GM21717 (cell line): ENCODE results near the gene U2AF1.
"Not testable (repeated sequence)": the region's sequence is repeated elsewhere in the genome, so short reads cannot be mapped to it uniquely, and the experiment has no call there.

ENCODE experiments used
- ATAC-seq: cut with Tn5 transposase; IDR thresholded peaks from one replicate; pipeline ENCODE4 v1.9.1; 2021; ENCODE audit warnings: mild to moderate bottlenecking, moderate library complexity; ENCODE audit not compliant: unreplicated experiment

Gene U2AF1, protein sequence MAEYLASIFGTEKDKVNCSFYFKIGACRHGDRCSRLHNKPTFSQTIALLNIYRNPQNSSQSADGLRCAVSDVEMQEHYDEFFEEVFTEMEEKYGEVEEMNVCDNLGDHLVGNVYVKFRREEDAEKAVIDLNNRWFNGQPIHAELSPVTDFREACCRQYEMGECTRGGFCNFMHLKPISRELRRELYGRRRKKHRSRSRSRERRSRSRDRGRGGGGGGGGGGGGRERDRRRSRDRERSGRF

DNA sequence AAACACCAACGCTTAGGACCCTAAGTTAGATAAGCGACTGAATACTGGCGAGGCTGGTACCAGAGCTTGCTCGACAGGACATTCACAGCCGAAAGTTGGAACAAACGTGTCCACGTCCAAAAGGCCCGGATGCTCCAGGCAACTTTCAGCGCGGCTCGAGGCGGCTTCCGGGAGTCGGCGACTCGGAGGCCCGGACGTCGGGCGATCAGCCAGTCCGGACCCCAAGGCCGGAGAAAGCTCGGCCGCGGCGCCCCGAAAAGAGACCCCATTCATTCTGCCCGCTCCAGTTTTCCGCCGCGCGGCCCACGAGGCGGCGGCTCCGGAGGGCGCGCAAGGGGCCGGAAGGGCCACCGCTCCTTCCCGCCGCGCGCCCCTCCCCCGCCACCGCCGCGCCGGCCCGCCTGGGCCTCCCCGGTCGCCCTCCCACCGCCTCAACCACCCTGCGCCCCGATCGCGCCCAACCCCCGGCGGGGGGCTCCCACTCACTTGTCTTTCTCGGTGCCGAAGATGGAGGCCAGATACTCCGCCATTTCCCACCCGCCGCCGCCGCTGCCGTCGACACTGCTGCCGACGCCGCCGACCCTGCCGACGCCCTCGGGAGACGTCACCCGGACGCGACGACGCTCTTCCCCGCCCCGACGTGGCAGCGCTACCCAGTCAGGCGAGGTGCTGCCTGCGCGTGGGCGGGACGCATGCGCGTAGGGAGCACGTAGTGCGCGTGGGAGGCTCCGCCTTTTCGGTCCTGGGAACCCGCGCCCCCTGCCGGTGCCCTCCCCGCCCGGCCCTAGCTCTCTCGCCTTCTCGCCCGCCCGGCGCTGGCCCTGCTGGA, at the start of gene U2AF1:
Gene U2AF1 (minus strand): TSS at position 606 of the 829 bp plus-strand sequence. CDS start 76 bp downstream, at position 530.
- peak; percentile 50 for ATAC-seq

DNA sequence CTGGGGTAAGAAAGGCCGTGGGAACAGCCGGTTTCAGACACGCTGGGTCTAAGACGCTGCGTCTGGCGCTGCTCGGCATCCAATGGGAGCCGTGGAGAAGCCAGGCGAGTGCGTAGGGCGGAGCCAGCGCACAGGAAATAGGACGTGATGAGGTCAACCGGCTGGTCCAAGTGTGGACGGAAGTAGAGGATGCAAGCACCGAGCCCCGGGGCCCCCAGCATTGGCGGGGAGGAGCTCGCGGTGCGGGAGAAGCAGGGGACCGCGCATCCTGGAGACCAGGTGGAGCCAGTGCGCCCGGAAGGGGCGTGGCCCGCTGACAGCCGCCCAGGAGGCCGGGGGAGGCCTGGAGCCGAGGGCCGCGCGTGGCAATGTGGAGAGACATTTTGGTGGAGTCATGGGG, 46.2 kb upstream of the U2AF1 start:
- not testable (repeated sequence) for ATAC-seq

DNA sequence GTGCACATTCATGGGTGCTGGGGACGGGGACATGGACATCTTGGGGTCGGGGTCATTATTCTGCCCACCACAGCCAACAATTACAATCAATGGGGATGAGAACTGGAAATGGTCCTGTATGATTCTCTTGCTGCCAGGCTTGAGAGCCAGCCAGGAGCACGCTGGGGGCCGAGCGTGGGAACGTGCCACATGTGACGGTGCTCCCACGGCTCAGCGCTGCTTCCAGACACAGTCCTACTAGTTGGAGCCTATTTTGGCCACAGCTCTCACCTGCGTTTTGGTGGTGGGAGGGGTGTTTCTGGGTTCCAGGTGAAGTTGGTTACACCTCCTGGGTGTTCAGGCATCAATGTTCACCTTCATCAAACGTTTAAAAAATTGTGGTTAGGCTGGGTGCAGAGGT, 42.0 kb upstream of the U2AF1 start:
- not testable (repeated sequence) for ATAC-seq

DNA sequence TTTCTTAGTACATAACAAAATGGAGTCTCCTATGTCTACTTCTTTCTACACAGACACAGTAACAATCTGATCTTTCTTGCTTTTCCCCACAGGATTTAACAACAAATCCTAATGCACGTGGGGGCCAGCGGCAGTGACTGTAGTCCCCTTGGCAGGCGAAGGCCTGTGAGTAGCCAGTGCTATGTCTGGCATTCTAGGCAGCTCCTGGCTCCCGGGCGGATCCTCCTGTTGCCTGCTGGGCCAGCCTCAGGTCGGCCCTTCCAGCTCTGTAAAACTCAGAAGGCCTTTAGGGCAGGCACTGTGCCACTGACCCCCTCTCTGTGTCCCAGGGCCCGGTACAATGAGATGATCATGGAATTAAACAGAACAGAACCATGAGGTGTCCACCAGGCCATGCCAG, 40.6 kb upstream of the U2AF1 start:
- ATAC-seq, result not testable (repeated sequence)

DNA sequence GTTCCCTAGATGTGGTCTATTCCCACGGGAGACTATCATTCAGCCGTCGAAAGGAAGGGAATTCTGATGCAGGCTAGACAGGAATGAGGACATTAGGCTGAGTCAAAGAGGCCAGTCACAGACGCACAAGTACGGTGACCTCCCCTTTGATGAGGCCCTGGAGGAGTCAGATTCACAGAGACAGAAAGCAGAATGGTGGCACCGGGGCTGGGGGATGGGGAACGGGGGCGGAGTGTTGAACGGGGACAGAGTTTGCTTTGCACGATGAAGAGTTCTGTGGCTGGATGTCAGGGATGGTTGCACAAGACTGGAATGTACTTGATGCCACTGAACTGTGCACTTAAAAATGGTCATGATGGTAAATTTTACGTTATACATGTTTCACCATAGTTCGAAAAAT, 39.3 kb upstream of the U2AF1 start:
- ATAC-seq, result not testable (repeated sequence)

DNA sequence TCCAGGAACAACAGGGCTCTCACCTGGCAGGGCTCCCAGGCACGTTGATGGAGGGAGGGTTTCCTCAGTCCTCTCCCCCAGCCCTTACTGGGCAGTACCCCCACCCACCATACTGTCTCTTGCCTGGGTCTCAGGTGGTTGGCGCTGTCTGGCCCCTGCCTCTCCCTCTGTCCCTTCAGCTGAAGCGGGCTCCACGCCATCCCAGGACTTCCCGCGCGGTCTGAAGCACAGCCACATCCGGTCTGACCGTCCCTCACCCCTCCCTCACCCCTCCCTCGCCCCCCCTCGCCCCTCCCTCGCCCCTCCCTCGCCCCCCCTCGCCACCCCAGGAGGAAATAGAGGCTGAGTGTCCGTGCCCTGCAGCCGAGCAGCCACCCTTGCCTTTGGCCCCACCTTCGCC, 34.0 kb upstream of the U2AF1 start:
- not testable (repeated sequence) for ATAC-seq

DNA sequence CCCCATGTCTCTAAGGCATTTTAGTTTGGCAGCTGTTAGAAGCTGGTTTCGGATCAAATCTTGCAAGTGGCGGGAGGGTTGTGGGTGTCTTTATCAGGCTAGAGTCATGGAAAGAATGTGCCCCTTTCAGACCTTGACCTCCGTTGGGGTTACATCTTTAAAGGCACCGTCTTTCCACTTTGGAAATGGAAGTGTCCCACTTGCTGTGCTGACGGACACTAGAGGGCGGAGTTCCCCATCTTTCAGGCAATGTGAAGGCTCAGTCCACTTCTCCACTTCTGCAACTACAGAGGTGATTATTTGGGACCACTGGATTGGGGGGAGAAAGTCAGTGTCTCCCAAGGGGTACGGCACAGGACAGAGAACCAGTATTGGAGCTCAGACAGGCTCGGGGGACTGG, 31.6 kb upstream of the U2AF1 start:
- ATAC-seq, result not testable (repeated sequence)

DNA sequence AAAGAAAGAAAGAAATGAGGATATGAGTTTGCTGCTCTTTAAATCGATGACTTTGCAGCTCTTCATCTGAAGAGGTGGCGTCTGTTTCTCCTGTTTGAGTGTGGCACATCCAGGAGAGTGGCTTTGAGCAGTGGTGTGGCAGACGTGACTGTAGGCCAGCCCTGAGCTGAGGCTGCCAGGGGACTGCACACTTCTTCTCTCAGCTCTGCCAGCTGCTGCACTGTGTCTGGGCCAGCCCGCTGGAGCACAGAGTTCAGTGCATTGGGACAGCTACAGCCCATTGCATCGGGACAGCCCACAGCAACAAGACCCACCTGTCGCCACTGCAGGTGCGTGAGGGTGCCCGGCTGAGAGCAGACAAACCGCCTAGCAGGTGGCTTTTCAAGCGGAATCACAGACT, 27.1 kb upstream of the U2AF1 start:
- ATAC-seq, result not testable (repeated sequence)

DNA sequence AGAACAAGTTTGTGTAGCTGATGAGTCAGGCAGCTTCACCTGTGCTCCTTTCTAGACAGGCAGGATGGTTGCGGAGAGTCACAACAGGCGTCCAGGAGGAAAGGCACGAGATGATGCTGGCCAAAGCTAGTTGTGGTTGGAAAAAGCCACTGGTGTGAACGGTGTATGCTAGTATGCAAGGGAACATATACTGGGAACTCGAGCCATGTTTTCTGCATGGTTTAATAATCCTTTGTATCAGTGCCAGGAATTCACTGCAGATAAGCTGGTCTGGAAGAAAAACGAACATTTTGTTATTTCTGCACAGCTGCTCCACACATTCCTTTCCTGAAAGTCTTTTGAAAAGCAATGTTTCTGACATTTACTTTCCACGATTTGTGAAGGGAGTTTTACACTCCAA, 22.7 kb upstream of the U2AF1 start:
- not testable (repeated sequence) for ATAC-seq

DNA sequence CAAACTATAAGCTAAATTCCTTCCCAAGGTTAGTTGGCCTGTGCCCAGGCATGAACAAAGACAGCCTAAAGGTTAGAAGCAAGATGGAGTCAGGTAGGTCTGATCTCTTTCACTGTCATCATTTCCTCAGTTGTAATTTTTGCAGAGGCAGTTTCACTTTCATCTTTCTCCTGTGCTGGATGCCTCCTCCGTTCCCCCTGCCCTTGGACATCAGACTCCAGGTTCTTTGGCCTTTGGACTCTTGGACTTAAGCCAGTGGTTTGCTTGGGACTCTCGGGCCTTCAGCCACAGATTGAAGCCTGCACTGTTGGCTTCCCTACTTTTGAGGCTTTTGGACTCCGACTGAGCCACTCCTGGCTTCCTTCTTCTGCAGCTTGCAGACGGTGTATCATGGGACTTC, 8.6 kb upstream of the U2AF1 start:
- ATAC-seq, result not testable (repeated sequence)

DNA sequence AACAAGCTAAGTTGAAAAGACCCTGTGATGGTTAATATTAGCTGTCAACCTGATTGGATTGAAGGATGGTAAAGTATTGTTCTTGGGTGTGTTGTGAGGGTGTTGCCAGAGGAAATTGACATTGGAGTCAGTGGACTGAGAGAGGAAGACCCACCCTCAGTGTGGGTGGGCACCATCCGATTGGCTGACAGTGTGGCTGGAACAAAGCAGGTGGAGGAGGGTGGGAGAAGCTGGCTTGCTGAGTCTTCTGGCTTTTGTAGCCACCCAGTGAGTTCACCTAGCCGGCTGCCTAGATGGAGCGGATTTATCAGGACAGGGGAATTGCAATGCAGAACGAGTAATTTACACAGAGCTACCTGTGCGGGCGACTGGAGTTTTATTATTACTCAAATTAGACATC, 7.1 kb upstream of the U2AF1 start:
- ATAC-seq, result not testable (repeated sequence)

DNA sequence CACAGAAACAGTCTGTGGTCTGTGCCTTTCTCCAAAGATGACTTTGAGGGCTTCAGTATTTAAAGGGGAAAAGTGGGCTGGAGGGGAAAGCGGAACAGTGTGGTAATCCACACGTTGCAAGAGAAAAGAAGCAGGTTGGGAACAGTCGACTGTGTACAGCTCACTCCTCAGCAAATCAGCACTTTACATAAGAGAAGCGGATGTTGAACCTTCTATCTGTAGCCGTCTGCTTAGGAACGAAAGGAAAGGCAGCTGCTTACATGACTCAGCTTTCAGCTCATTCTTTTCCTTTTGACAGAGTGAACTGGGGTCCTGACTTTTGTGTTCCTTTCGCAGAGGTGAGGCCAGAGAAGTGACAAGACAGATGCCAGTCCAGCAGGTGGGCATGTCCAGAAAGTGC, 1.6 kb upstream of the U2AF1 start:
- ATAC-seq, result not testable (repeated sequence)

DNA sequence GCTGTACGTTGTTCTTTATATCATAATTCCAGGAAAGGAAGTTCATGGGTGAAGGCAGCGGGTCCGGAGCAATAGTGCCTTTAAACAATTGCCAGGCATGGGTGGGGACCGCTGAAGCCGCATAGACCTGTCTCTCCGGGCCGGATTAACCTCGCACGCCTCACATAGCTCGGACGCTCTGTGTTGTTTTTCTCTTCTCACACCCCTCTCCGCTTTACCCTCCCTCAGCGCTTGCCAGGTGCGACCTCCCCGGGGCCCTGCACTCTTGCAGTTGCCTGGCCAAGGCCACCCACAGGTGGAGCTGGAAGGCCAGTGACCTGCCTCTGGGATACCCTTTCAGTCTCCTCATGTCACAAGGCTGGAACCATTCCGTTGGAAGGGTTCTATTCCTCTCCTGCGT, 807 bp upstream of the U2AF1 start:
- ATAC-seq, result not testable (repeated sequence)

DNA sequence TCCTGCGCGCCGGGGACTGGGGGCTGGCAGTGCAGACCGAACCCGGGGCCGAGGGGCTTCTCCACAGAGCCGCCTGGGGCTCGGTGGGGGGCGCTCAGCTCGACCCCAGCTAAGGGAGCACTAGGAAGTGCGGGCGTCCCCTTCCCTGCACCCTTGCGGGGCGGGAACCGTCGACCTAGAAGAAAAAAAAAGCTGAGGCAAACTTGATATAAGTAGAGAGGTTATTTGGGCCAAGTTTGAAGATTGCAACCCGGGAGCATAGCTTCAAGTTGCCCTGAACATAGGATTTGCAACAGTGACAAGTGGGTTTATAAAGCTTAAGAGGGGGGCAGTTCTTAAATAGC, 396 bp upstream of the U2AF1 start:
- ATAC-seq, result peak; percentile 5

DNA sequence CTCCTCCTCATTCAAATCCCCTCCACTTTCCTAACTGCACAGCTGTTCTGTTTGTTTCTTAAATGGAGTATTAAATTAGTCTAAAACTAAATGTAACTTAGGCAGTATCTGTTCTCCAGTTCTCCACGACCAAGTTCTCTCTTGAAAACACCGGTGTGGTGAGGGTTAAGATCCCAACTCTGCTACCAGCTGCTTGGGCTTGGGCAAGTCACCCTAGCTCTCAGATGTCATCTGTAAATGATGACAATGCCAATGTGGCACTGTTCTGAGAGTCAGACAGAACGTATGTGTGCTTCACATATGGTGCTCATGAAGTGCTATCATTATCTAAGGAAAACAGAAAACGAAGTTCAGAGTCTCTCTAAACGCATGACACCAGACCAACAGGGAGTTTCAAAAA, 2.7 kb downstream of the U2AF1 start:
- ATAC-seq, result not testable (repeated sequence)

DNA sequence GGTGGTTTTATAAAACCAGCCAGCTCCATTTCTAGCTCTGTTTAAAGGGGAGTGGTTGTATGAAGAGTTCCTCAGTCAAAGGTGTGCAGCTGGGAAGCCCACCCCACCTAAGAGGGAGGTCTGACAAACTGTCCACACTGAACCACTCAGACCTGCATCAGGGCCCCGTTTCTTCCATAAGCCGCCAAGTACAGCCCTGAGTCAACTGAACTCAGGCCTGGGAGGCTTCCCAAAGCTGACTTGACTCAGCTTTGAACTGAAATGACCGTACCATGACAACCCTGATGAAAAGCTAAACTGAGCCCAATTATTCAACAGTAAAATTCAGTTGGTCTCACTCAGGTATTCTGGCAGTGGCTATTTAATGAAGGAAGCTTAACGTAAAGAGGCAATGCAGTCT, 5.1 kb downstream of the U2AF1 start:
- ATAC-seq, result not testable (repeated sequence)

DNA sequence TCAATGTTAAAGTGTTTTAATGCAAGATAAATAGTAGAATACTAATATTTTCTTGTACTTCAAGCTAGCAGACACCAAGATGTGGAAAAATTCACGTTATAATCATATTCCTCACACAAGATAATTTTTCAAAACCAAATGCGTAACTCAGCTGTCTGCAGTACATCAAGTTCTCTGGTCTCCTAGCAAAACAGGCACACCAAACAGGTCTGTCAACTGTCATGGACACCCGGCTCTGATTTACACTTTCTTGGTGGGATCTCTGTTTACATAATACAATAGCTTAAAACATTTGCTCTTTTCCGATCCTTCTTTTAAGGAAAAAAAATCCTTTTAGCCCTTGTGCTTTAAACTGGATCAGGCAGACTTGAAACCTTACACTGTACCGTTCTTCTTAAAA, 5.7 kb downstream of the U2AF1 start:
- ATAC-seq, result not testable (repeated sequence)

DNA sequence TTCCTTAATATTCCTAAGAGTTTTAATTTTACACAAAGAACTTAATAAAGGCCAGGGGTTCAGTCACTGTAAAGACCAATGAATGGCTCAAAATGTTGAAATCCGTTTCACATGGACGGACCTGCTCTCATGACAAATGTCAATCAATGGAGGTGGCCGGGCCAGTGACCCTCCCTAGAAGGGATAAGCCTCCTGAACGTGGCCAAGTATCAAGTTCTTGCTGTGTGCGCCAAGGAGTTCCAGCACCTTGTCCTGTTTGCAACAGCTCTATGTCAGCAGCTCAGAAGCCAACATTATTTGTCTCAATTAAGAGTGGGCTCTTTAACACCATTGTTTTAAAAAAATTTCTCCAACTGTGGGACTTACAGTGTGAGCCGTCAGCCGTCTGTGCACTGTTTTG, 6.4 kb downstream of the U2AF1 start:
- not testable (repeated sequence) for ATAC-seq

DNA sequence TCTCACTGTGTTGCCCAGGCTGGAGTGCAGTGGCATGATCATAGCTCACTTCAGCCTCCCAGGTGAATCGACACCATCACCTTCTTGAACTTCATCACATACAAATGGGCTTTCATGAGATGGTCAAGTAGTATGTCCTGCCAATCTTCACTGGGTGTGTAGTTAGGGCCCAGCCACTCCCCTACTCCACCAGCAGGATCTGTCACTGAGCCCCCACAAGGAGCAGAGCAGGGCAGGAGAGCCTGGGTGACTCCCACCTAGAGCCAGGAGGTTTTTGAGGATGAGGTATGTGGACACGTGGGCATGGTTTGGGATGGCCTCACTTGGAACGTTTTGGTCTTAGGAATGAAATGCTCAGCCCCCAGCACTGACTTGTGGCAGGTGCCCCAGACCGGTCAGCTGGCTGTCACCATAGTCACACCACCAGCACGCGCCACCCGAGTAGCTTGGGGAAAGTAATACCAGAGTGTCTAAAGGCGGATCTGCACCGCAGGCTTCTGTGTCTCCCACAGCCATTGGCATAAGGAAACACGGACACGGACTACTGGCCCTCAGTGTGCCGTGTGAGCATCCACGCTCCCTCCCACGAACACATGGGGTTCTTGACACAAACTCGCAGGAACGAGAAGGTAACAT, 15.3 kb downstream of the U2AF1 start:
- not testable (repeated sequence) for ATAC-seq

DNA sequence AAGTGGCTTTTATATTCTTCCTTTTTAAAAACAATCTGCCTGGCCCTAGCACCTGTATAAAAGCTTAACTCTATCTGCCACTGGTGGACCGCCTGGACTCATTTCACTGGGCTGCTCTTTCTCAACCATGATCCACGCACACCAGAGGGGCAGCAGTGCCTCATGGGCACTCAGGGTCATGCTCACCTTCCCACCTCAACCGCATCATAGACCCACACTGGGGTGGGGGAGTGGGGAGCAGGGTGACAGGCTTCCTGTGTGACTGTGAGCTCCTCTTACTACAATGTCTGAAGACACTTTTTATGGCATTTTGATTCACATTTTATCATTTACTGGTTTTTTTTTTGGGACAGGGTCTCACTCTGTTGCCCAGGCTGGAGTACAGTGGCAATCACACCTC, 16.4 kb downstream of the U2AF1 start:
- ATAC-seq, result not testable (repeated sequence)

DNA sequence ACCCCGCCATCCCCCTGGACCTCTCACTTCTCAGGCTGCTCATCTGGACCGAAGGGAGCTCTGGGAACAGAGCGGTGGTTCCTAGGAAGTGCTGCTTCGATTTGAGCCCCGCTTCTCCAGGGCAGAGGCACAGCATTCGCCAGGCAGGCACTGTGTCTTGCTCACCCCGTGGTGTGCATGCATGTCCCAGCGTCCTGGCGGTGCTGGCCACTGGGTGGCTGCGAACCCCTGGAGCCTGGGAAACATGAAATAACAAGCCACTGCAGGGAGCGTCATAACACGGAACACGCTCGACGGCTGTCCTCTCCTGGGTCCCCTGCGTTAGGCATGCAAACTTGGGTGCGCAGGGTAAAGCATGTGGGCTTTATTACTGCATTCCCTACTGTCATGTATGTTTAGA, 17.9 kb downstream of the U2AF1 start:
- not testable (repeated sequence) for ATAC-seq
